K562 (cell line): ENCODE results near the gene RPL27. TPM values are rescaled to one million over a fixed set of nuclear protein-coding genes. Genes with fewer than 3 reads are reported as not detected.

Source experiments
- ATF3 ChIP-seq, 2 experiments: fragments of 450-650 bp in 1 of 2; sonication (generic) in 1 of 2; formaldehyde crosslinking in 1 of 2; IDR thresholded peaks in 1 of 2; conservative IDR thresholded peaks in 1 of 2; 2 replicates each; pipeline versions ENCODE4 v1.6.1 to v1.8.1; 2016 to 2023; ENCODE audit warnings: mild to moderate bottlenecking in 2 of 2, moderate library complexity in 2 of 2, inconsistent platforms in 1 of 2, missing genetic modification reagents in 1 of 2
- CBFB ChIP-seq: sonication (generic); formaldehyde crosslinking; IDR thresholded peaks from 2 replicates; pipeline ENCODE4 v1.4.0; 2020; ENCODE audit warnings: mild to moderate bottlenecking, missing genetic modification reagents
- CREBBP ChIP-seq: IDR thresholded peaks from one replicate; pipeline ENCODE4 v1.6.1; 2012; ENCODE audit warnings: low read depth, mild to moderate bottlenecking, control low read depth, inconsistent platforms, low read length
- DPF2 ChIP-seq: fragments of 450-650 bp; IDR thresholded peaks from 2 replicates; pipeline ENCODE4 v1.6.1; 2016
- KDM5B ChIP-seq: fragments of 200-600 bp; sonication (generic); IDR thresholded peaks from 2 replicates; pipeline ENCODE4 v1.6.1; 2012; ENCODE audit warnings: low read depth, mild to moderate bottlenecking, moderate library complexity, low read length, control low read depth, inconsistent platforms; ENCODE audit not compliant: insufficient replicate concordance
- MITF ChIP-seq: IDR thresholded peaks from 2 replicates; pipeline ENCODE4 v1.6.1; 2014; ENCODE audit warnings: antibody characterized with exemption
- MNT ChIP-seq, 2 experiments: fragments of 450-650 bp; conservative IDR thresholded peaks; 2 replicates each; pipeline ENCODE4 v1.6.1; 2017; ENCODE audit warnings: mild to moderate bottlenecking in 2 of 2, moderate library complexity in 2 of 2
- RNF219 ChIP-seq: fragments of 250-450 bp; sonication (Bioruptor Pico); IDR thresholded peaks from 2 replicates; pipeline ENCODE4 v1.5.0; 2022; ENCODE audit warnings: mild to moderate bottlenecking
- SMARCA5 ChIP-seq: fragments of 450-650 bp; IDR thresholded peaks from 2 replicates; pipeline ENCODE4 v1.6.1; 2016
- TAF7 ChIP-seq: fragments of 450-650 bp; IDR thresholded peaks from 2 replicates; pipeline ENCODE4 v1.6.1; 2016; ENCODE audit warnings: missing genetic modification characterization, missing compliant biosample characterization
- TBP ChIP-seq: optimal IDR thresholded peaks from 2 replicates; pipeline ENCODE3; 2011; ENCODE audit warnings: low read depth, low read length, improper control_type of control experiment
- YY1 ChIP-seq, 3 experiments: IDR thresholded peaks; 2 replicates each; pipeline ENCODE4 v1.6.1; 2011; ENCODE audit warnings: low read length in 2 of 3, mild to moderate bottlenecking in 2 of 3, moderate library complexity in 2 of 3, borderline replicate concordance in 1 of 3, control low read depth in 1 of 3, low read depth in 1 of 3; ENCODE audit not compliant: insufficient read depth in 3 of 3, insufficient replicate concordance in 2 of 3, control insufficient read depth in 1 of 3, insufficient read length in 1 of 3; ENCODE audit errors: extremely low read depth in 1 of 3
- ZNF347 ChIP-seq: fragments of 450-650 bp; formaldehyde crosslinking; IDR thresholded peaks from 2 replicates; pipeline ENCODE4 v1.4.0; 2020; ENCODE audit warnings: low read depth, mild to moderate bottlenecking, moderate library complexity
- ZNF449 ChIP-seq: fragments of 250-450 bp; sonication (Bioruptor Pico); IDR thresholded peaks from 2 replicates; pipeline ENCODE4 v1.8.0; 2022; ENCODE audit warnings: moderate library complexity, mild to moderate bottlenecking, inconsistent platforms
- ZNF655 ChIP-seq: fragments of 250-450 bp; sonication (Bioruptor Pico); IDR thresholded peaks from 2 replicates; pipeline ENCODE4 v1.5.0; 2021
- polyA plus RNA-seq, 8 experiments: library from polyadenylated mRNA; depleted of rRNA in 4 of 8; stranded (reverse) in 5 of 8; unstranded in 3 of 8; fragments of >200 nt; fragmentation: Nextera tagmentation in 2 of 8; fragmentation: Illumina TruSeq in 1 of 8; extraction: Ambion mirVana in 2 of 8; extraction: Trizol in 1 of 8; gene quantifications; 2 replicates each; pipeline versions ENCODE4 v1.2.1 to v1.2.3, GENCODE V29; 2011 to 2014; ENCODE audit warnings: inconsistent platforms in 1 of 8, missing spikeins in 1 of 8
- total RNA-seq, 7 experiments: library from RNA; depleted of rRNA in 6 of 7; stranded (reverse); fragments of >200 nt in 6 of 7; fragmentation: Illumina TruSeq in 2 of 7; extraction: Trizol in 2 of 7; gene quantifications; 2 replicates each; pipeline versions ENCODE4 v1.2.1 to v1.2.3, GENCODE V29; 2011 to 2021; ENCODE audit warnings: low replicate concordance in 1 of 7

The RPL27 gene
- total and polyA plus RNA-seq, 9 of the 15 experiments (the other 6 are each of a cell fraction or from before 2014, with no cell fraction given), result 1,539 to 6,155 (median 3,710) TPM

- TF ChIP-seq ZNF449 (CRISPR knock-in tag), result no peak
- no peak for TF ChIP-seq CREBBP
- TF ChIP-seq MNT (conservative IDR thresholded peaks at IDR 0.05), result peak in 1 of 2 experiments; percentile 61; a peak in 2 of 4 replicates
- TF ChIP-seq ATF3 (IDR thresholded peaks at IDR 0.05), result peak; percentile 88
- TF ChIP-seq ATF3 (CRISPR knock-in tag; conservative IDR thresholded peaks at IDR 0.05), result no peak
- peak; percentile 61 for TF ChIP-seq KDM5B
- no peak for TF ChIP-seq DPF2
- peak; percentile 76 for TF ChIP-seq SMARCA5
- TF ChIP-seq RNF219 (CRISPR knock-in tag), result no peak
- peak; percentile 36; the same call in 1 of the 2 replicates for TF ChIP-seq TAF7 (tag)
- no peak for TF ChIP-seq ZNF347 (CRISPR knock-in tag)
- TF ChIP-seq MITF, result no peak
- no peak for TF ChIP-seq ZNF655
- peak in 1 of 3 experiments; percentile 34 for TF ChIP-seq YY1 (IDR thresholded peaks at IDR 0.05; ENCODE audit: borderline replicate concordance in 1 of 3, control insufficient read depth in 1 of 3, extremely low read depth in 1 of 3, insufficient read depth in 3 of 3, insufficient read length in 1 of 3, insufficient replicate concordance in 2 of 3, low read depth in 1 of 3, low read length in 2 of 3)
- TF ChIP-seq TBP, result peak; percentile 42
- no peak for TF ChIP-seq CBFB (CRISPR knock-in tag)
Measured at GRCh38 chr17:43006639-43007551, 8.7 kb downstream of the RPL27 start, which contains the start of gene IFI35 (continued).
